Measurements from ENCODE around the gene EFL1. TPM values are rescaled to one million over a fixed set of nuclear protein-coding genes. Genes with fewer than 3 reads are reported as not detected.

EFL1 gene
- total and polyA plus RNA-seq, 9 of the 15 experiments (the other 6 are each of a cell fraction or from before 2014, with no cell fraction given) = 4.8 to 32.5 (median 16.9) TPM

DNA sequence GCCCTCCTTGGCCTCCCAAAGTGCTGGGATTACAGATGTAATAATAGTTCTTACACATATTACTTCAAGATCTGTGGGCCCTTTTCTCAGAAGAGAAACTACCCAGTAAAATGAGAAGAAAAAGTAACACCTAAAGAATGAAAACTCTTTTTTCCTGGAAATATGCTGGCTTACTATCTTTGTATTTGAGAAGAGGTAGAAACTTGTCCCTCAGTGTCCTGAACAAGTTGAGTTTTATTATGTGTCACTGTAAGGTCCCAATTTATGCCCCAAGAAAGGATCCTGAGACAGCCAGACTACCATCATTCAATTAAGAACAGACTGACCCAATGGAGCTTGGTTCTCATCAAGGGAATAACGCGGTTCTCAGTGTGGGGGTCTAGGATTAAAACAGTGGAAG, 93.8 kb downstream of the EFL1 start:
- H3K4me1 ChIP-seq (replicated peaks in 1 of 2; ENCODE audit: control insufficient read depth in 2 of 2, insufficient read depth in 2 of 2, low read length in 2 of 2) = no peaks in the 10 kb centered on the region
- ChIA-PET POLR2A (interaction anchor here (0.6 kb wide), 1 partner anchor 121 kb away, joined by 3 read pairs; no protein-coding TSS in a partner anchor), CTCF (ENCODE audit: low intra/inter-chr PET ratio) (no interaction called here)
- 100% methylated on average over 2 of the region's 2 CpGs for WGBS (ENCODE audit: insufficient coverage, low coverage, missing lambda C conversion rate)
- H2AFZ ChIP-seq (ENCODE audit: low read depth, low read length) = no peak overlapping the region
- no peak for ATAC-seq
- BruUV-seq (replicated peaks) = no TSS peak
- peaks cover 4% of the 10 kb centered on the region; the same call in 1 of the 3 replicates for H3K36me3 ChIP-seq (ENCODE audit: control insufficient read depth, insufficient read depth, low read length)
- FAIRE-seq = no peak
- no peak for DNase-seq (ENCODE audit: extremely low read depth in 1 of 4, low spot score in 3 of 4)
- H3K9me3 ChIP-seq (replicated peaks; ENCODE audit: control insufficient read depth, insufficient read depth, low read depth, low read length) = no peaks in the 10 kb centered on the region
- no peaks in the 10 kb centered on the region for H3K9me1 ChIP-seq (ENCODE audit: control insufficient read depth, insufficient read depth, low read length)
- H3K4me2 ChIP-seq (ENCODE audit: insufficient read depth, low read length) = no peak overlapping the region
- intact Hi-C loops (cut with micrococcal nuclease) = no loop called here
- H4K20me1 ChIP-seq (replicated peaks; ENCODE audit: control insufficient read depth, insufficient read depth, low read length) = no peaks in the 10 kb centered on the region
- no peak overlapping the region for H3K9ac ChIP-seq (ENCODE audit: insufficient read depth in 1 of 2, low read depth in 2 of 2, low read length in 2 of 2)
- H3K27me3 ChIP-seq (ENCODE audit: control insufficient read depth in 2 of 2, insufficient read depth in 2 of 2, low read length in 2 of 2) = no peaks in the 10 kb centered on the region
- H3K27ac ChIP-seq (ENCODE audit: extremely low read depth, low read depth, low read length) = no peak overlapping the region
- in situ Hi-C loops (cut with MboI) = no loop called here
- H3K79me2 ChIP-seq (ENCODE audit: control insufficient read depth, insufficient read depth, low read length) = no peaks in the 10 kb centered on the region
- no peak overlapping the region for H3K4me3 ChIP-seq
- no peak for TF ChIP-seq TEAD2 (tag; IDR thresholded peaks at IDR 0.05)
- TF ChIP-seq GTF2F1 (IDR thresholded peaks at IDR 0.05; ENCODE audit: low read depth, low read length) = no peak
- no peak for TF ChIP-seq NONO (IDR thresholded peaks at IDR 0.05; ENCODE audit: low read depth in 2 of 2, low read length in 1 of 2)
- TF ChIP-seq, protein P1, sequence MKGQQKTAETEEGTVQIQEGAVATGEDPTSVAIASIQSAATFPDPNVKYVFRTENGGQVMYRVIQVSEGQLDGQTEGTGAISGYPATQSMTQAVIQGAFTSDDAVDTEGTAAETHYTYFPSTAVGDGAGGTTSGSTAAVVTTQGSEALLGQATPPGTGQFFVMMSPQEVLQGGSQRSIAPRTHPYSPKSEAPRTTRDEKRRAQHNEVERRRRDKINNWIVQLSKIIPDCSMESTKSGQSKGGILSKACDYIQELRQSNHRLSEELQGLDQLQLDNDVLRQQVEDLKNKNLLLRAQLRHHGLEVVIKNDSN (CRISPR knock-in tag; IDR thresholded peaks at IDR 0.05) = no peak
- no peak for TF ChIP-seq FOXM1 (IDR thresholded peaks at IDR 0.05; ENCODE audit: low read depth)
- no peak for TF ChIP-seq FOXM1 (CRISPR knock-in tag; IDR thresholded peaks at IDR 0.05; ENCODE audit: low read depth)
- TF ChIP-seq CTBP1 (IDR thresholded peaks at IDR 0.05; ENCODE audit: borderline replicate concordance) = no peak
- TF ChIP-seq ZNF184 (CRISPR knock-in tag; IDR thresholded peaks at IDR 0.05) = no peak
- no peak for TF ChIP-seq ZNF23 (CRISPR knock-in tag; IDR thresholded peaks at IDR 0.05)
- no peak for TF ChIP-seq LEF1 (IDR thresholded peaks at IDR 0.05)
- no peak for TF ChIP-seq RFX1 (IDR thresholded peaks at IDR 0.05)
- TF ChIP-seq TRIM28 (IDR thresholded peaks at IDR 0.05) = no peak
- no peak for TF ChIP-seq ILF3 (IDR thresholded peaks at IDR 0.05; ENCODE audit: borderline replicate concordance)
- no peak for TF ChIP-seq CAMTA2 (CRISPR knock-in tag; conservative IDR thresholded peaks at IDR 0.05)
- no peak for TF ChIP-seq PRPF4 (IDR thresholded peaks at IDR 0.05; ENCODE audit: insufficient read depth, low read depth, low read length, poor library complexity, severe bottlenecking)
- no peak for TF ChIP-seq MYNN (IDR thresholded peaks at IDR 0.05)
- TF ChIP-seq MYNN (CRISPR knock-in tag; IDR thresholded peaks at IDR 0.05) = no peak
- TF ChIP-seq ZNF717 (CRISPR knock-in tag; IDR thresholded peaks at IDR 0.05) = no peak
- TF ChIP-seq, protein P2, sequence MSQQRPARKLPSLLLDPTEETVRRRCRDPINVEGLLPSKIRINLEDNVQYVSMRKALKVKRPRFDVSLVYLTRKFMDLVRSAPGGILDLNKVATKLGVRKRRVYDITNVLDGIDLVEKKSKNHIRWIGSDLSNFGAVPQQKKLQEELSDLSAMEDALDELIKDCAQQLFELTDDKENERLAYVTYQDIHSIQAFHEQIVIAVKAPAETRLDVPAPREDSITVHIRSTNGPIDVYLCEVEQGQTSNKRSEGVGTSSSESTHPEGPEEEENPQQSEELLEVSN (IDR thresholded peaks at IDR 0.05; ENCODE audit: borderline replicate concordance in 1 of 2, extremely low read depth in 1 of 2, insufficient read depth in 1 of 2, insufficient read length in 1 of 2, low read depth in 1 of 2, low read length in 1 of 2, poor library complexity in 1 of 2, severe bottlenecking in 1 of 2) = no peak
- no peak for TF ChIP-seq SOX6 (IDR thresholded peaks at IDR 0.05)
- TF ChIP-seq, protein P3, sequence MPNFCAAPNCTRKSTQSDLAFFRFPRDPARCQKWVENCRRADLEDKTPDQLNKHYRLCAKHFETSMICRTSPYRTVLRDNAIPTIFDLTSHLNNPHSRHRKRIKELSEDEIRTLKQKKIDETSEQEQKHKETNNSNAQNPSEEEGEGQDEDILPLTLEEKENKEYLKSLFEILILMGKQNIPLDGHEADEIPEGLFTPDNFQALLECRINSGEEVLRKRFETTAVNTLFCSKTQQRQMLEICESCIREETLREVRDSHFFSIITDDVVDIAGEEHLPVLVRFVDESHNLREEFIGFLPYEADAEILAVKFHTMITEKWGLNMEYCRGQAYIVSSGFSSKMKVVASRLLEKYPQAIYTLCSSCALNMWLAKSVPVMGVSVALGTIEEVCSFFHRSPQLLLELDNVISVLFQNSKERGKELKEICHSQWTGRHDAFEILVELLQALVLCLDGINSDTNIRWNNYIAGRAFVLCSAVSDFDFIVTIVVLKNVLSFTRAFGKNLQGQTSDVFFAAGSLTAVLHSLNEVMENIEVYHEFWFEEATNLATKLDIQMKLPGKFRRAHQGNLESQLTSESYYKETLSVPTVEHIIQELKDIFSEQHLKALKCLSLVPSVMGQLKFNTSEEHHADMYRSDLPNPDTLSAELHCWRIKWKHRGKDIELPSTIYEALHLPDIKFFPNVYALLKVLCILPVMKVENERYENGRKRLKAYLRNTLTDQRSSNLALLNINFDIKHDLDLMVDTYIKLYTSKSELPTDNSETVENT (CRISPR knock-in tag; IDR thresholded peaks at IDR 0.05) = no peak

Measured in K562 (cell line).